GM12878 (cell line): ENCODE measurements around the gene CDH4.

Experiments
- CEBPB ChIP-seq, 2 experiments: fragments of 150-350 bp in 1 of 2; IDR thresholded peaks; 2 replicates each; pipeline ENCODE4 v1.6.1; 2012 to 2014; ENCODE audit warnings: low read depth in 2 of 2, low read length in 2 of 2, borderline replicate concordance in 1 of 2, inconsistent platforms in 1 of 2
- EZH2 ChIP-seq: IDR thresholded peaks from 2 replicates; pipeline ENCODE4 v1.6.1; 2012; ENCODE audit warnings: low read depth, mild to moderate bottlenecking, control low read depth, inconsistent platforms, low read length, borderline replicate concordance; ENCODE audit not compliant: control insufficient read depth
- MEF2B ChIP-seq: fragments of 450-650 bp; IDR thresholded peaks from 2 replicates; pipeline ENCODE4 v1.6.1; 2018; ENCODE audit warnings: mild to moderate bottlenecking, moderate library complexity; ENCODE audit not compliant: partially characterized antibody, poor library complexity, severe bottlenecking
- NFIC ChIP-seq: IDR thresholded peaks from 2 replicates; pipeline ENCODE4 v1.6.1; 2012; ENCODE audit warnings: low read depth, mild to moderate bottlenecking, inconsistent platforms, low read length, moderate library complexity
- SMC3 ChIP-seq: IDR thresholded peaks from 2 replicates; pipeline ENCODE4 v1.6.1; 2011; ENCODE audit warnings: low read length, improper control_type of control experiment, borderline replicate concordance
- SPI1 ChIP-seq: IDR thresholded peaks from 2 replicates; pipeline ENCODE4 v1.6.1; 2011; ENCODE audit warnings: low read depth, mild to moderate bottlenecking, low read length, moderate library complexity, borderline replicate concordance; ENCODE audit not compliant: insufficient read depth
- YY1 ChIP-seq: IDR thresholded peaks from 2 replicates; pipeline ENCODE4 v1.6.1; 2011; ENCODE audit warnings: low read depth, mild to moderate bottlenecking, low read length
- TF ChIP-seq, protein P1 (sequence below): fragments of 450-650 bp; formaldehyde crosslinking; IDR thresholded peaks from 2 replicates; pipeline ENCODE4 v1.5.0; 2022; ENCODE audit warnings: mild to moderate bottlenecking, missing genetic modification characterization

DNA sequence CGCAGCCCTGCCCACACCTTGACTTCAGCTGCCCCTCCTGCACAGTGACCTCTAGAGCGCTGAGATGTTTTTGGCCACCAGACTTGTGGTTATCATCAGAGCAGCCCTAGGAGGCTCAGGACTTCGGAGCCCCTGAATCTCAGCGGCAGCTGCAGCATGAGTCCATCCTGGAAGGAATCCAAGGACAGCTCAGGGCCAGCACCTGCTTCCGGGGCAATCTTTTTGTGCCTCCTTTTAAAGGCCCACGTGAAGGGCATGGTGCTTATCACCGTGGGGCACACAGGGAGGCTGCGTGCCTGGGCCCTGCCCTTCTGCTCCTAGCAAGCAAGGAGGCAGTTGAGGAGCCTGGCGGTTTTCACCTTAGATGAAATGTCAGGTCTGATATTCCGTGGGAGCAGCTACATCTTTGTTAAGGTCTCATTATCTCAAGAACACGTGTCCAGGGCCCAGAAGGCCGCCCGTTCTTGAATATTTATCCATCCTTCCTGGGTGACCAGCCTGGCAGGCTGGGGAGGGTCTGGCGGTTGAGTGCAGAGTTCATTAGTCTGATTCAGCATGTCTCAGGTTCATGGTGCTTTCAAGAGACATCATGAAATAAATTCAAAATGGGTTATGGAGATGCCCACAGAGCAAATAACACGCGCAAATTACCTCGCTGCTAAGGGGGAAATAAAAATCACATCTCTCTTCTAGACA lies 421.2 kb downstream of the CDH4 start:
- TF ChIP-seq EZH2 = no peak
- TF ChIP-seq, protein P1, sequence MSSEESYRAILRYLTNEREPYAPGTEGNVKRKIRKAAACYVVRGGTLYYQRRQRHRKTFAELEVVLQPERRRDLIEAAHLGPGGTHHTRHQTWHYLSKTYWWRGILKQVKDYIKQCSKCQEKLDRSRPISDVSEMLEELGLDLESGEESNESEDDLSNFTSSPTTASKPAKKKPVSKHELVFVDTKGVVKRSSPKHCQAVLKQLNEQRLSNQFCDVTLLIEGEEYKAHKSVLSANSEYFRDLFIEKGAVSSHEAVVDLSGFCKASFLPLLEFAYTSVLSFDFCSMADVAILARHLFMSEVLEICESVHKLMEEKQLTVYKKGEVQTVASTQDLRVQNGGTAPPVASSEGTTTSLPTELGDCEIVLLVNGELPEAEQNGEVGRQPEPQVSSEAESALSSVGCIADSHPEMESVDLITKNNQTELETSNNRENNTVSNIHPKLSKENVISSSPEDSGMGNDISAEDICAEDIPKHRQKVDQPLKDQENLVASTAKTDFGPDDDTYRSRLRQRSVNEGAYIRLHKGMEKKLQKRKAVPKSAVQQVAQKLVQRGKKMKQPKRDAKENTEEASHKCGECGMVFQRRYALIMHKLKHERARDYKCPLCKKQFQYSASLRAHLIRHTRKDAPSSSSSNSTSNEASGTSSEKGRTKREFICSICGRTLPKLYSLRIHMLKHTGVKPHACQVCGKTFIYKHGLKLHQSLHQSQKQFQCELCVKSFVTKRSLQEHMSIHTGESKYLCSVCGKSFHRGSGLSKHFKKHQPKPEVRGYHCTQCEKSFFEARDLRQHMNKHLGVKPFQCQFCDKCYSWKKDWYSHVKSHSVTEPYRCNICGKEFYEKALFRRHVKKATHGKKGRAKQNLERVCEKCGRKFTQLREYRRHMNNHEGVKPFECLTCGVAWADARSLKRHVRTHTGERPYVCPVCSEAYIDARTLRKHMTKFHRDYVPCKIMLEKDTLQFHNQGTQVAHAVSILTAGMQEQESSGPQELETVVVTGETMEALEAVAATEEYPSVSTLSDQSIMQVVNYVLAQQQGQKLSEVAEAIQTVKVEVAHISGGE (CRISPR knock-in tag) = no peak
- TF ChIP-seq NFIC = no peak
- no peak for TF ChIP-seq YY1
- no peak for TF ChIP-seq MEF2B
- no peak for TF ChIP-seq SMC3
- no peak for TF ChIP-seq CEBPB (IDR thresholded peaks at IDR 0.05; ENCODE audit: borderline replicate concordance in 1 of 2, low read depth in 2 of 2, low read length in 2 of 2)
- no peak for TF ChIP-seq SPI1
